A549 (cell line): ENCODE results near the gene MSL1. TPM values are rescaled to one million over a fixed set of nuclear protein-coding genes. Genes with fewer than 3 reads are reported as not detected.

Experiments used
- ATAC-seq, 2 experiments: fragments of 200-7000 bp in 1 of 2; fragments of >200 bp in 1 of 2; cut with Nextera tagmentation in 1 of 2; cut with Tn5 transposase in 1 of 2; 3 replicates each; pipeline versions ENCODE4 v1.8.0 to v1.9.1; 2018 to 2020; ENCODE audit warnings: mild to moderate bottlenecking in 1 of 2, moderate library complexity in 1 of 2
- CTCF ChIA-PET: fragments of 300-600 bp; sonication (Branson Sonifier 250); formaldehyde crosslinking; extraction: SDS; loops from one replicate; lab custom pipeline; 2021; ENCODE audit warnings: antibody characterized with exemption, inconsistent platforms; lab: Yijun Ruan, JAX
- POLR2A ChIA-PET: fragments of 350-600 bp; formaldehyde crosslinking; extraction: SDS; loops from one replicate; lab custom pipeline; 2021; ENCODE audit warnings: antibody characterized with exemption, inconsistent platforms; lab: Yijun Ruan, JAX
- DNase-seq, 2 experiments: peaks; one replicate each; pipeline versions ENCODE4 v3.0.0 to v3.0.0-alpha.2; 2011 to 2016; ENCODE audit warnings: low read depth in 1 of 2, low spot score in 1 of 2
- FAIRE-seq: peaks from 2 replicates; lab custom pipeline; 2011; peaks lifted over from hg19 to GRCh38; lab: Jason Lieb, UNC
- H3K27ac ChIP-seq, 2 experiments: fragments of >200 bp; sonication (Bioruptor Twin); formaldehyde crosslinking; 3 replicates each; pipeline ENCODE4 v1.5.1; 2016 to 2017
- H3K4me1 ChIP-seq: fragments of >200 bp; sonication (Bioruptor Twin); formaldehyde crosslinking; 3 replicates; pipeline ENCODE4 v1.6.1; 2016
- H3K4me2 ChIP-seq: fragments of >200 bp; sonication (Bioruptor Twin); formaldehyde crosslinking; 3 replicates; pipeline ENCODE4 v1.6.1; 2016
- H3K4me3 ChIP-seq: fragments of >200 bp; sonication (Bioruptor Twin); formaldehyde crosslinking; 3 replicates; pipeline ENCODE4 v1.5.1; 2016
- H3K9me3 ChIP-seq: fragments of >200 bp; sonication (Bioruptor Twin); formaldehyde crosslinking; 3 replicates; pipeline ENCODE4 v1.6.1; 2016
- CBX8 ChIP-seq: fragments of 200-600 bp; sonication (generic); IDR thresholded peaks from 2 replicates; pipeline ENCODE4 v1.6.1; 2016
- CEBPB ChIP-seq, 2 experiments: fragments of >200 bp in 1 of 2; sonication (Bioruptor Twin) in 1 of 2; formaldehyde crosslinking in 1 of 2; IDR thresholded peaks; 2 replicates each; pipeline ENCODE4 v1.6.1; 2012 to 2016
- EHF ChIP-seq: fragments of 250-450 bp; sonication (Bioruptor Pico); IDR thresholded peaks from 2 replicates; pipeline ENCODE4 v1.5.0; 2020; ENCODE audit warnings: mild to moderate bottlenecking
- EHMT2 ChIP-seq: fragments of 200-600 bp; sonication (generic); IDR thresholded peaks from 2 replicates; pipeline ENCODE4 v1.6.1; 2016; ENCODE audit warnings: antibody characterized with exemption, low read depth, mild to moderate bottlenecking, moderate library complexity
- FOSB ChIP-seq: fragments of 250-450 bp; sonication (Bioruptor Pico); IDR thresholded peaks from 2 replicates; pipeline ENCODE4 v1.5.0; 2020; ENCODE audit warnings: mild to moderate bottlenecking, moderate library complexity
- GATA3 ChIP-seq: IDR thresholded peaks from 2 replicates; pipeline ENCODE4 v1.6.1; 2012; ENCODE audit warnings: borderline replicate concordance
- HOXB5 ChIP-seq: fragments of 250-450 bp; sonication (Bioruptor Pico); IDR thresholded peaks from 2 replicates; pipeline ENCODE4 v1.5.0; 2020; ENCODE audit warnings: mild to moderate bottlenecking, moderate library complexity
- JUN ChIP-seq, 2 experiments: fragments of >200 bp; sonication (Bioruptor Twin); formaldehyde crosslinking; IDR thresholded peaks; 2 replicates in 1 of 2; 3 replicates in 1 of 2; pipeline ENCODE4 v1.6.1; 2016 to 2017
- JUNB ChIP-seq: fragments of >200 bp; sonication (Bioruptor Twin); formaldehyde crosslinking; IDR thresholded peaks from 2 replicates; pipeline ENCODE4 v1.6.1; 2016
- MAFK ChIP-seq: fragments of 450-650 bp; IDR thresholded peaks from 2 replicates; pipeline ENCODE4 v1.6.1; 2014; ENCODE audit not compliant: partially characterized antibody
- NFE2L2 ChIP-seq: fragments of 150-350 bp; conservative IDR thresholded peaks from 2 replicates; pipeline ENCODE4 v1.6.1; 2014; ENCODE audit warnings: low read length
- NR3C1 ChIP-seq: fragments of >200 bp; sonication (Bioruptor Twin); formaldehyde crosslinking; IDR thresholded peaks from 3 replicates; pipeline ENCODE4 v1.6.1; 2017
- PHF8 ChIP-seq: fragments of 200-600 bp; sonication (generic); IDR thresholded peaks from 2 replicates; pipeline ENCODE4 v1.6.1; 2016; ENCODE audit warnings: low read depth, mild to moderate bottlenecking, antibody characterized with exemption, moderate library complexity, borderline replicate concordance
- POLR2A ChIP-seq: IDR thresholded peaks from 2 replicates; pipeline ENCODE4 v1.6.1; 2012; ENCODE audit warnings: mild to moderate bottlenecking, low read length
- RNF2 ChIP-seq: fragments of 200-600 bp; sonication (generic); IDR thresholded peaks from 2 replicates; pipeline ENCODE4 v1.6.1; 2016; ENCODE audit warnings: low read depth, mild to moderate bottlenecking, antibody characterized with exemption, moderate library complexity, borderline replicate concordance
- SREBF2 ChIP-seq: fragments of 450-650 bp; IDR thresholded peaks from 2 replicates; pipeline ENCODE4 v1.6.1; 2014; ENCODE audit warnings: mild to moderate bottlenecking, moderate library complexity
- ZNF302 ChIP-seq: fragments of 250-450 bp; sonication (Bioruptor Pico); IDR thresholded peaks from 2 replicates; pipeline ENCODE4 v1.9.0; 2021; ENCODE audit warnings: inconsistent platforms, mild to moderate bottlenecking, moderate library complexity
- ZSCAN20 ChIP-seq: fragments of 250-450 bp; sonication (Bioruptor Pico); IDR thresholded peaks from 2 replicates; pipeline ENCODE4 v1.8.0; 2022; ENCODE audit warnings: mild to moderate bottlenecking, moderate library complexity
- WGBS: methylation state at CpG from one replicate; pipeline ENCODE4 v1.1.6; 2017; ENCODE audit errors: missing lambda C conversion rate; 5-methylcytosine and 5-hydroxymethylcytosine counted together
- polyA plus RNA-seq, 4 experiments: library from polyadenylated mRNA; depleted of rRNA in 3 of 4; stranded (reverse); fragments of >200 nt; fragmentation: RNase III in 1 of 4; extraction: RNeasy Plus Mini Kit Qiagen cat#74134 plus additional on column Dnase treatment in 1 of 4; gene quantifications; 2 replicates in 3 of 4; 3 replicates in 1 of 4; pipeline ENCODE4 v1.2.3, GENCODE V29; 2011 to 2017
- TF ChIP-seq, protein P1 (sequence below): fragments of >200 bp; sonication (Bioruptor Twin); formaldehyde crosslinking; IDR thresholded peaks from 2 replicates; pipeline ENCODE4 v1.6.1; 2016
- TF ChIP-seq, protein P2 (sequence below): IDR thresholded peaks from 2 replicates; pipeline ENCODE4 v1.6.1; 2012
- TF ChIP-seq, protein P3 (sequence below): fragments of >200 bp; sonication (Bioruptor Twin); formaldehyde crosslinking; IDR thresholded peaks from 3 replicates; pipeline ENCODE4 v1.6.1; 2016
- TF ChIP-seq, protein P4 (sequence below): fragments of >200 bp; sonication (Bioruptor Twin); formaldehyde crosslinking; IDR thresholded peaks from 3 replicates; pipeline ENCODE4 v1.5.1; 2016
- TF ChIP-seq, protein P5 (sequence below): fragments of 150-350 bp; IDR thresholded peaks from 2 replicates; pipeline ENCODE4 v1.6.1; 2014; ENCODE audit warnings: low read depth, mild to moderate bottlenecking, low read length
- TF ChIP-seq, protein P6 (sequence below): fragments of 250-450 bp; sonication (Bioruptor Pico); IDR thresholded peaks from 2 replicates; pipeline ENCODE4 v1.5.0; 2020; ENCODE audit warnings: low read depth, mild to moderate bottlenecking, moderate library complexity

The MSL1 gene
- polyA plus RNA-seq, 2 of the 4 experiments (the other 2 are of a cell fraction): 64.8 to 95.1 TPM

DNA sequence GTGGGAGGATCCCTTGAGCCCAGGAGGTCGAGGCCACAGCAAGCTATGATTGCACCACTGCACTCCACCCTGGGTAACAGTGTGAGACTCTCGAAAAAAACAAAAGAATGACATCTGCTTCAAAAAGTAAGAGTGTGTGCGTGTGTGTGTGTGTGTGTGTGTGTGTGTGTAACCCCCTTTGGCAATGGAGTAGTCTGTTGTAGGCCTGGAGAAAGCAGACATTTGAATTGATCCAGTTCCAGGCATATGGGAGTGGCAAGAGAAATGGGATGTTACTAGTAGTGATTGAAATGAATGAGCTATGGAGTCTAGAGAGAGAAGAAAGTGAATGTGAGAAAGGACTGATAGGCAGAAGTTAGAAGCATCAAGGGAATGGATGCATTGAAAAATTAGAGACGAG lies 28.5 kb downstream of the MSL1 start:
- H3K9me3 ChIP-seq: no peaks in the 10 kb centered on the region
- FAIRE-seq (no peak), ATAC-seq (no peak), DNase-seq (no peak)
- 67% methylated on average over 4 of the region's 4 CpGs for WGBS
- H3K27ac ChIP-seq: no peak overlapping the region
- H3K4me3 ChIP-seq: no peak overlapping the region
- H3K4me2 ChIP-seq: no peak overlapping the region
- CTCF ChIA-PET: interaction anchor here (0.6 to 4.1 kb wide), 7 partner anchors 11 to 137 kb away, joined by 3 to 40 read pairs (median 11); no protein-coding TSS in a partner anchor
- peaks cover 5% of the 10 kb centered on the region; the same call in 1 of the 3 replicates for H3K4me1 ChIP-seq
- POLR2A ChIA-PET: interaction anchor here (0.7 kb wide), 1 partner anchor 129 kb away, joined by 3 read pairs; no protein-coding TSS in a partner anchor
- TF ChIP-seq JUN (IDR thresholded peaks at IDR 0.05): no peak
- no peak for TF ChIP-seq CEBPB (IDR thresholded peaks at IDR 0.05)
- TF ChIP-seq HOXB5 (CRISPR knock-in tag): no peak
- no peak for TF ChIP-seq MAFK
- TF ChIP-seq, protein P1, sequence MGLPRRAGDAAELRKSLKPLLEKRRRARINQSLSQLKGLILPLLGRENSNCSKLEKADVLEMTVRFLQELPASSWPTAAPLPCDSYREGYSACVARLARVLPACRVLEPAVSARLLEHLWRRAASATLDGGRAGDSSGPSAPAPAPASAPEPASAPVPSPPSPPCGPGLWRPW: no peak
- no peak for TF ChIP-seq JUNB
- TF ChIP-seq RNF2: no peak
- TF ChIP-seq FOSB: no peak
- no peak for TF ChIP-seq POLR2A
- no peak for TF ChIP-seq NFE2L2
- TF ChIP-seq, protein P2, sequence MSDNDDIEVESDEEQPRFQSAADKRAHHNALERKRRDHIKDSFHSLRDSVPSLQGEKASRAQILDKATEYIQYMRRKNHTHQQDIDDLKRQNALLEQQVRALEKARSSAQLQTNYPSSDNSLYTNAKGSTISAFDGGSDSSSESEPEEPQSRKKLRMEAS: no peak
- no peak for TF ChIP-seq SREBF2
- TF ChIP-seq ZSCAN20: no peak
- TF ChIP-seq, protein P3, sequence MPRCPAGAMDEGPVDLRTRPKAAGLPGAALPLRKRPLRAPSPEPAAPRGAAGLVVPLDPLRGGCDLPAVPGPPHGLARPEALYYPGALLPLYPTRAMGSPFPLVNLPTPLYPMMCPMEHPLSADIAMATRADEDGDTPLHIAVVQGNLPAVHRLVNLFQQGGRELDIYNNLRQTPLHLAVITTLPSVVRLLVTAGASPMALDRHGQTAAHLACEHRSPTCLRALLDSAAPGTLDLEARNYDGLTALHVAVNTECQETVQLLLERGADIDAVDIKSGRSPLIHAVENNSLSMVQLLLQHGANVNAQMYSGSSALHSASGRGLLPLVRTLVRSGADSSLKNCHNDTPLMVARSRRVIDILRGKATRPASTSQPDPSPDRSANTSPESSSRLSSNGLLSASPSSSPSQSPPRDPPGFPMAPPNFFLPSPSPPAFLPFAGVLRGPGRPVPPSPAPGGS: no peak

DNA sequence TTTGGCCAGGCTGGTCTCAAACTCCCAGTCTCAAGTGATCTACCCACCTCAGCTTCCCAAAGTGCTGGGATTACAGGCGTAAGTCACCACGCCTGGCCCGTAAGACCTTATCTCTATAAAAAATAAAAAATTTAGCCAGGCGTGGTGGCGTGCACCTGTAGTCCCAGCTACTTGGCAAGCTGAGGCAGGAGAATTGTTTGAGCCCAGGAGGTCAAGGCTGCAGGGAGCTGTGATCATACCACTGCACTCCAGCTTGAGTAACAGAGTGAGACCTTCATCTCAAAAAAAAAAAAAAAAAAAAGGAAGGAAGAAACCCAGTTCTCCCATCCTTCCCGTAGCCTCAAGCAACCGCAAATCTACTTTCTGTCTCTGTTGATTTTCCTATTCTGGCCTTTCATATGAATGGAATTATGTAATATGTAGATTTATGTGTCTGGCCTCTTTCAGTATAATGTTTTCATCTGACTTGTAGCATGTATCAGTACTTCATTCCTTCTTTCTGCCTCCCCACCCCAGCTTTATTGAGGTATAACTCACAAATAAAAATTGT lies 29.7 kb downstream of the MSL1 start:
- no peak overlapping the region for H3K27ac ChIP-seq
- WGBS: 91% methylated on average over 7 of the region's 7 CpGs
- FAIRE-seq (no peak), DNase-seq (no peak), ATAC-seq (0 out of 6 replicates have a peak, but pooled peaks of 1 of the 2 experiments have one; percentile 24)
- H3K4me1 ChIP-seq: peaks cover 5% of the 10 kb centered on the region; the same call in 1 of the 3 replicates
- H3K9me3 ChIP-seq: no peaks in the 10 kb centered on the region
- H3K4me3 ChIP-seq: no peak overlapping the region
- TF ChIP-seq NR3C1: no peak
- no peak for TF ChIP-seq EHMT2
- TF ChIP-seq EHF (CRISPR knock-in tag): no peak
- TF ChIP-seq, protein P2: no peak
- TF ChIP-seq PHF8: no peak
- TF ChIP-seq, protein P4, sequence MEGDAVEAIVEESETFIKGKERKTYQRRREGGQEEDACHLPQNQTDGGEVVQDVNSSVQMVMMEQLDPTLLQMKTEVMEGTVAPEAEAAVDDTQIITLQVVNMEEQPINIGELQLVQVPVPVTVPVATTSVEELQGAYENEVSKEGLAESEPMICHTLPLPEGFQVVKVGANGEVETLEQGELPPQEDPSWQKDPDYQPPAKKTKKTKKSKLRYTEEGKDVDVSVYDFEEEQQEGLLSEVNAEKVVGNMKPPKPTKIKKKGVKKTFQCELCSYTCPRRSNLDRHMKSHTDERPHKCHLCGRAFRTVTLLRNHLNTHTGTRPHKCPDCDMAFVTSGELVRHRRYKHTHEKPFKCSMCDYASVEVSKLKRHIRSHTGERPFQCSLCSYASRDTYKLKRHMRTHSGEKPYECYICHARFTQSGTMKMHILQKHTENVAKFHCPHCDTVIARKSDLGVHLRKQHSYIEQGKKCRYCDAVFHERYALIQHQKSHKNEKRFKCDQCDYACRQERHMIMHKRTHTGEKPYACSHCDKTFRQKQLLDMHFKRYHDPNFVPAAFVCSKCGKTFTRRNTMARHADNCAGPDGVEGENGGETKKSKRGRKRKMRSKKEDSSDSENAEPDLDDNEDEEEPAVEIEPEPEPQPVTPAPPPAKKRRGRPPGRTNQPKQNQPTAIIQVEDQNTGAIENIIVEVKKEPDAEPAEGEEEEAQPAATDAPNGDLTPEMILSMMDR: no peak
- TF ChIP-seq ZNF302 (CRISPR knock-in tag): no peak
- no peak for TF ChIP-seq GATA3
- TF ChIP-seq, protein P5, sequence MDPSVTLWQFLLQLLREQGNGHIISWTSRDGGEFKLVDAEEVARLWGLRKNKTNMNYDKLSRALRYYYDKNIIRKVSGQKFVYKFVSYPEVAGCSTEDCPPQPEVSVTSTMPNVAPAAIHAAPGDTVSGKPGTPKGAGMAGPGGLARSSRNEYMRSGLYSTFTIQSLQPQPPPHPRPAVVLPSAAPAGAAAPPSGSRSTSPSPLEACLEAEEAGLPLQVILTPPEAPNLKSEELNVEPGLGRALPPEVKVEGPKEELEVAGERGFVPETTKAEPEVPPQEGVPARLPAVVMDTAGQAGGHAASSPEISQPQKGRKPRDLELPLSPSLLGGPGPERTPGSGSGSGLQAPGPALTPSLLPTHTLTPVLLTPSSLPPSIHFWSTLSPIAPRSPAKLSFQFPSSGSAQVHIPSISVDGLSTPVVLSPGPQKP: no peak
- TF ChIP-seq ZSCAN20: no peak
- TF ChIP-seq CBX8: no peak
- TF ChIP-seq, protein P6, sequence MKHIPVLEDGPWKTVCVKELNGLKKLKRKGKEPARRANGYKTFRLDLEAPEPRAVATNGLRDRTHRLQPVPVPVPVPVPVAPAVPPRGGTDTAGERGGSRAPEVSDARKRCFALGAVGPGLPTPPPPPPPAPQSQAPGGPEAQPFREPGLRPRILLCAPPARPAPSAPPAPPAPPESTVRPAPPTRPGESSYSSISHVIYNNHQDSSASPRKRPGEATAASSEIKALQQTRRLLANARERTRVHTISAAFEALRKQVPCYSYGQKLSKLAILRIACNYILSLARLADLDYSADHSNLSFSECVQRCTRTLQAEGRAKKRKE (CRISPR knock-in tag): no peak
- TF ChIP-seq SREBF2: no peak
- TF ChIP-seq, all 56 proteins: peak for 0
- ChIA-PET CTCF (interaction anchor here (0.6 to 4.1 kb wide), 14 partner anchors 9 to 140 kb away, joined by 3 to 40 read pairs (median 6); no protein-coding TSS in a partner anchor), POLR2A (interaction anchor here (0.6 to 1.5 kb wide), 5 partner anchors 9 to 107 kb away, joined by 3 to 6 read pairs (median 3); partner anchors contain the start of gene CASC3)
- H3K4me2 ChIP-seq: no peak overlapping the region
